GM15510 (cell line): Measurements from ENCODE around the gene GLG1.

Source experiments
- POLR2A ChIP-seq: IDR thresholded peaks from 3 replicates; pipeline ENCODE4 v1.6.1; 2011; ENCODE audit warnings: borderline replicate concordance; ENCODE audit not compliant: insufficient read length; ENCODE audit errors: extremely low read depth

Gene GLG1

DNA sequence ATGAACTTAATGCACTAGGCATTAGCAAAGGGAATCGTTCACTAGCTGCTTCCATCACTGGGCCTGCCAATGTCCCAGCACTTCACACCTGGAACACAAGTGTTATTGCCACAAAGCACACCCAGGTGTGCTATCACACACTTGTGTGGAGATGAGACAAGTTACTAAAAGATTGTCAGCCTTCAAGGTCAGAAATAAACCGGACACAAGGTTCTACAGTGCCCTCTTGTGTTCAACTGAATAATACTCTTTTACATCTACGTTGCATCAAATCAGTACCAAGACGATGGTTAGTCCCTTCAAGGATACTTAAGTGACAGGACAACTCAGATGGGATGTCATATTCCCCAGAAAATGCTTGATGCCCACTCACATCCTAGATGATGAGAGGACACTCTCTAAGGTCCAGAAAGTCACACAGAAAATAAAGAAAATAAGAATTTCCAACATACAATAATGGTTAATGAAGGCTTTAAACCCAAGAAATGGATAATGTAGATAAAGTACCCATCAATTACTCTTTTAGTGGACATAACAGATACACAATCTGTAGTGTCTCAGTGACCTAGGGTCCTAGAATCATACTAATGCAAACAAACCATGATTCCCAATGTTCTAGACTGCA lies 16.4 kb upstream of the GLG1 start:
- no peak for TF ChIP-seq POLR2A

DNA sequence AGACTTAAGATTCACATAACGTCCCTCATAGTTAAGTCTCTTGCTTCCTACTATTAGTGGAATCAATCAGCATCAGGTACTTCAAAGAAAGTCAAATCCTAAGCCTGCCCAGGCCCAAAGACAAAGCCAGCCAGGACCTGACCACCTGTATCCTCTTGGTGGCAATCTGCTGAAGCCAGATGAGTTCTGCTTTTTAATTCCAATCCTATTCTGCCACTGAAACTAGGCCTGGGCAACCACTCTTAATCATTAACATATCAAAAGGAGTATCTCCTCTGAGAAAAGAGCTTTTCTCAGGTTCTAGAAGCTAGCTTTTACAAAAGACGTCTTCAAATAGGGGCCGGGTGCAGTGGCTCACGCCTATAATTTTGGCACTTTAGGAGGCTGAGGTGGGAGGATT lies 15.1 kb upstream of the GLG1 start:
- TF ChIP-seq POLR2A: no peak

DNA sequence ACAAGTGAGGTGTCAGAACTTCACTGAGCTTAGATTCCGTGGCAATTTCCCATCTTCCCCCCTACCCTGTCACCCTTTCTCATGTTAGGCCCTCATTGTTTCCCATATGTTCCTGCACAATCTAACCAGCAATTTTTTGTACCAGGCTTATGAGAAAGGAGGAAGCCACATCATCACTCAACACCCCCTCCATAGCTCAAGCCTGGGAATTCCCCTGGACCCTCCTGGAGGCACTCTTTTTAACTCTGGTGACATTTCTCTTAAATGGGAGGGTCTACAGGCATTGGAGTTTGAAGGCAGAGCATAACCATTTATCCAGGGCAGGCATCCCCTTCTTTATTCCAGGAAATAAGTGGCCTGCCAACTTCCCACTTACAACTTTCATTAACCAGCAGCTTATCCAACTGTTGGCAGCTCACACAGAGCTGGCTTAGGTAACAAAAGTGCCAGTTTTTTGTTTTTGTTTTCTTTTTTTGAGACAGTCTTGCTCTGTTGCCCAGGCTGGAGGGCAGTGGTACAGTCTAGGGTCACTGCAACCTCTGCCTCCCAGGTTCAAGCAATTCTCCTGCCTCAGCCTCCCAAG lies 10.4 kb upstream of the GLG1 start:
- no peak for TF ChIP-seq POLR2A

DNA sequence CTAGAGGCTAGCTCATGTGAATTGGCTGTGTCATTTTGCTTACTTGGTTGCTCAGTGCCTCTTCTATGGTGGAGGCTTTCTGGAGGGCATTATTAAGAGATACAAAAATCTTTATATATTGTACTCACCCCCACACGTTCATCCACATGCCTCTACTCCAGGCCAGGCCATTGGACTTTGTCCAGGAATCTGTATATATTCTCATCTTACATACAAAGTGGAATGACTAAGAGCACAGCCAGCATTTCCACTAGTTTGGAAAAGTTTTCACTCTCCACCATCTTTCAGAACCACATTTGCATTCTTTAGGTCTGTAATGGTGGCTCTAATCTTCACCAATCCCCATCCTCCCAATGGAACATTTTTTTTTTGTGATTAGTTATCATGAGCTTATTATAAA lies 4.8 kb upstream of the GLG1 start:
- TF ChIP-seq POLR2A: no peak

DNA sequence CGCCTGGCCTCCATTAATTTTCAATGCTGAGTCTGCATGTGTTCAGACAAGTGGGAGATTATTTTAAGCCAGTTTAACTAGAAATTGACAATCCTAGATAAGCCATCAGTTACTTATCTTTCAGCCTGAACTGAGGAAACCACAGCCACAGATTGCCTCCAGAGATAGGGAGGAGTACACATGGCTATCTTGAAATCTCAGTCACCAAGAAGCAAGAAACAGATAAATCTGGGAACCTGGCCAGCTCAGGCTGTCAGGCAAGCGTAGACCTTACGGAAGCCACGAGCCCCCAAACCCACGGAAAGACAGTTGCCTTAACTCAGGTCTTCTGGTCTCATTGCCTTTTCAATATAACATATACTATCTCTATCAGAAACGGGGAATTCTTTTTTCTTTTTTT lies 2.0 kb upstream of the GLG1 start:
- TF ChIP-seq POLR2A: no peak

DNA sequence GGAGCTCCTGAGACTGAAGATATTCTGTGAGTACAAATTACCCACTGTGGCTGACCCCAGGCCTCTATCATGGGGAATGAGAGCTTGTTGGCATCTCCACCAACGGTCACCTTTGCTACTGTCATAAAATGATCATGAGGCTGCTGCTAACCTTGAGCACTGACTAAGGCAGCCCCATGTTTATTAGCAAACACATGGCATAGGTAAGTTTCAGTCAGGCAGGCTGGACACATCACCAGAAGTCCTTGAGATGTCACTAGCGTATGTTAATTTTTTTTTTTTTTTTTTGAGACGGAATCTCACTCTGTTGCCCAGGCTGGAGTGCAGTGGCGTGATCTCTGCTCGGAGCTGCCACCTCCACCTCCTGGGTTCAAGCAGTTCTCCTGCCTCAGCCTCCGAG lies 1.5 kb upstream of the GLG1 start:
- TF ChIP-seq POLR2A: no peak

DNA sequence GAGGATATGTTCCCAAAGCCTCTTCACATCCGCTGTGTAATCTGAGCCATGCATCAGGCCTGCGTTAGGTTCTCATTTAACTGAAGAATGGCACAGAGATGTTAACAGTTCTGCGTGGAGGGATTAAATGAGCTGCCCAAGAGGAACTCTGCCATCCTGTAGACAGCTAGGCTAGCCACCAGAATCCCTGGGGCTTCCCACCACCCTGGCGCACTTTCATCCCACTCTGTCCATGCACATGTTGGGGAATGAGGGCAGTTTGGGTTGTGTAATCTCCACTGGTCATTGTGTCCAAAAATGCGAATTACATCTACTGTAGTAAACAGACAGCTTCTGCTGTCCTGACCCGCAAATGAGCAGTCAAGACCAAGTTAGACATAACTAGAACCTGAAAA lies 1.0 kb upstream of the GLG1 start:
- no peak for TF ChIP-seq POLR2A

DNA sequence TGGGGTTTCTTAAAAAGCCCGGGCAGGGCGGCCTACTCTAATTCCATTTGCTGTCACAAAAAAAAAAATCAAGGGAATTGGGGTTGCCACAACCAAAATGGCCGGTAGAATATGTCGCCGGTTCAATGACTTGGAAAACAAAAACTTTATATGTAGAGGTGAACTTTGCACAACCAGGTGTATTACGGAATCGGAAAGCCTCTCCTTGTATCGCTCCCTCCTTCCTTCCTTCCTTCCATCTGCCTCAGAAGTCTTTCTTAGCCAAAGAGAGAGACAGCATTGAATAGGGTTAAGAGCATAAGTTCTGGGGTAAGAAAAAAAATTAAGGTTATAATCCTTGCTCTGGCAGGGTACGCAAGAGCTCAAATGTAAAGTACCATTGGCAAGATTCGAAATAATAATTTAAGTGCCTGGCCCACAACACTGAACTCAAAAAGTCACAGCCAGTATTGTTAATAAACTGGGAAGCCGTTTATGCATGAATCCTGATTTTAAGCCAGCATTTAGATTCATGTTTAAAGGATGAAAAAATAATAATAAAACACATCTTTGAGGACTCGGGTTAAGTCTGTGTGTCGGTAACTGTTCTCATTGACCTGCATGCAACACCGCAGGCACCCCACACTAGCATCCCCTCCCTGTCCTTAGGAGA lies 522 bp upstream of the GLG1 start:
- TF ChIP-seq POLR2A: no peak

DNA sequence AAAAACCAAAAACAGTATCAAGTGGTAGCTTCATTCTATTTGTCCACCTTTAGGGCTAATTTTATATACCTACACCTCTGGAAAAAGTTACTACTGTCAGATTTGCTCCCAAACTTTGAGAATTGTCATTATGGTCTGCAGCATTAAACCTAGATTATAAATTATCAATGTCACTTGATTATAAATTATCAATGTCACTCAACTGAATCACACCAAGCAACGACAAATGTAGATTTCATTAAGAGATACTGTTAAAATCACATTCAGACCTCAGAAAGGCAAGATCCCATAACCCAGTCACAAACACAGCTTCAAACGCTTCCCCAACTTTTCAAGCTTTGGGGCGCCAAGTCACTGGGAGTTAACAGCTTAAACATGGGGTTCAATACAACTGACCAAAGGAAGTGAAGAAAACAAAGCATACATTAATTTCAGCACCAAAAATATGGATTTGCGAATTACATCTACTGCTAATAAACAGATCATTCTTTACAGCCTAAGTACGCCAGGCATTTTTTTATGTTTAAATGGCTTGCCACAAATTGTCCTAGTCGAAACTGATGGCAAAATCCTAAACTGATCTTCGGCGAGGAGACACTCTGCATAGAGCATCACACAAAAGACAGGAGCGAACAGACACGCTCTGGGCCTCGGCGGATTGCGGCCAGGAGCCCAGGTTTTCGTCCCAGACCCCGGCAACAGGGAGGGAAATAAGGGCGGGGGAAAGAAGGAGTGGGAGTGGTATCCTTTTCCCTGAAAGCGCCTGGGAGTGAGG lies 981 bp downstream of the GLG1 start:
- TF ChIP-seq POLR2A: no peak

DNA sequence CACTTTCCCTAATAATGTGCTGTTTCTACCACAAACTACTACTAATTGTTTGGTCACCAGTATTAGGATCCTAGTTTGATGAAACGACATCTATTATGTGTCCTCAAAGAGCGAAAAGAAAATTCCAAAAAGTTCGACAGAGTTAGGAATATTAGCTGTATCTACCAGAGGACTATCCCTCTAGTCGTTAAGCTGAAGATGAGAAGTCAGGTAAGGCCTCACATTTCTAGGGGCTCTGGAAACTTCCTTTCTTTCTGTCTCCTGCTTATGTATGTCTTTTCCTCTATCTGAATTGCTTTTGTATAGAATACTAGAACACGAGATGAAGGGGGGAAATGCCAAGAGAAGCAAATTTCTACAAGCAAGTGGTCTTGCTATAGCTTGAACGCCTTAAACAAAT lies 1.6 kb downstream of the GLG1 start:
- no peak for TF ChIP-seq POLR2A

DNA sequence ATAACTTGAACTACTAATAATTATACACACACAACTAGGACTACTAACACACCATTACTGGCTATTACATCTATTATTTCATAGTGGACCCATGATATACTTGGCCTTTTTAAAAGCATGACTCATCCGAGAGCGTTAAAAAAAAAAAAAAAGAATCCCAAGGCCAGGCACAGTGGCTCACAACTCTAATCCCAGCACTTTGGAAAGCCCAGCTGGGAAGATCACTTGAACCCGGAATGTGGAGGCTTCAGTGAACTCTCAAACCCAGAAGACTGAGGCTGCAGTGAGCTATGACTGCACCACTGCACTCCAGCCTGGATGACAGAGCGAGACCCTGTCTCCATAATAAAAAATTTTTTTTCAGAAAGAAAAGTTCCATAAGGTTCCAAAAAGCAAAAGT lies 3.1 kb downstream of the GLG1 start:
- TF ChIP-seq POLR2A: no peak

DNA sequence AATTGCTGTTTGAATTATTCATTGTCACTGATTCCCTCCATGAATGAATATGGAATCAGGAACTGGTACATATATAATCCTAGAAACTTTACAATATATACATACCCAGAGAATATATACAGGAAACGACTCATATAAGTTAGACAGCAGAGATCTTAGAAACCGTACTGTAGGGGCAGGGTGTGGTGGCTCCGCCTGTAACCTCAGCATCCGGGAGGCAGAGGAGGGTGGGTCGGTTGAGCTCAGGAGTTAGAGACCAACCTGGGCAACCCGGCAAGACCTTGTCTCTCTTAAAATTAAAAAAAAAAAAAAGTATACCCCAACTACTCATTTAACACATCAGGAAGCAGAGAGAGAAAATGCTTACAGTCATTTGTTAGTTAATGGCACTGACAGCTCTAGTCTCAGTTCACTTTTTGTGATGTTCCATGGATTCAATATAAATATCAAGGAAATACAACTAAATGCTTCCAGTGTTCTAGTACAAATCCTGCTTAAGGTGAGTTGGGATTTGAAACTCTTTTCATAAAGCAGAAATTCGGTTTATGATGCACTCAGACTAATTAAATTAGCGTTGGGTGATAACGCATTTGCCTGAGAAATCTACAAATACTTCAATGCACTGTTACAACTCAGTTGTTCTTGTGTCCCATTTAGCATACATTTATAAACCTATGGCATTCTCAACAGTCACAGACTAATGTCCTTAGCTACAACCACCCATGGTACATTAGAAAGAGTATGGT lies 5.6 kb downstream of the GLG1 start:
- TF ChIP-seq POLR2A: no peak

DNA sequence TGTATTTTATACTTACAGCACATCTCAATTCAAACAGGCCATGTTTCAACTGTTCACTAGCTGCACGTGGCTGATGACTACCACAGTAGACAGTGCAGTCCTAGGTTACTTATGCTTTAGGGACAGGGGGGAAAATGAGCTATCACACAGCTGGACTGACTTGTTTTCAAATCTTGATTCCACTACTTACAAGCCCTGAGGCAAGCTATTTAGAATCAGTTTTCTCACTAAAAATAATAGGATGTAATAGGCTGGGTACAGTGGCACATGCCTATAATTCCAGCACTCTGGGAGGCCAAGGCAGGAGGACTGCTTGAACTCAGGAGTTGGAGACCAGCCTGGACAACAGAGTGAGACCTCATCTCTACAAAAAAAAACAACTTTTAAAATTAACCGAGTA lies 10.3 kb downstream of the GLG1 start:
- no peak for TF ChIP-seq POLR2A

DNA sequence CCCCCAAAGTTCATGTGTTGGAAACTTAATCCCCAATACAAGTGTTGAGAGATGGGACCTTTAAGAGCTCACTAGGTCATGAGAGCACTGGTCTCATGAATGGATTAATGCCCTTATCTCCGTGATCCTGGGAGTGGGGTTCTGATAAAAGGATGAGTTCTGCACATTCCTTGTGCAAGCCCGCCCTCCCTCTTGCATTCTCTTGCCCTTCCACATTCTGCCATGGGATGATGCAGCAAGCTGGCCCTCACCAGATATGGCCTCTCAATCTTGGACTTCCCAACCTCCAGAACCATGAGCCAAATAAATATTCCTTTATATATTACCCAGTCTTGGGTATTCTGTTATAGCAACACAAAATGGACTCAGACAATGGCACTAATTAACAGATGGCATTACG lies 14.1 kb downstream of the GLG1 start:
- no peak for TF ChIP-seq POLR2A

DNA sequence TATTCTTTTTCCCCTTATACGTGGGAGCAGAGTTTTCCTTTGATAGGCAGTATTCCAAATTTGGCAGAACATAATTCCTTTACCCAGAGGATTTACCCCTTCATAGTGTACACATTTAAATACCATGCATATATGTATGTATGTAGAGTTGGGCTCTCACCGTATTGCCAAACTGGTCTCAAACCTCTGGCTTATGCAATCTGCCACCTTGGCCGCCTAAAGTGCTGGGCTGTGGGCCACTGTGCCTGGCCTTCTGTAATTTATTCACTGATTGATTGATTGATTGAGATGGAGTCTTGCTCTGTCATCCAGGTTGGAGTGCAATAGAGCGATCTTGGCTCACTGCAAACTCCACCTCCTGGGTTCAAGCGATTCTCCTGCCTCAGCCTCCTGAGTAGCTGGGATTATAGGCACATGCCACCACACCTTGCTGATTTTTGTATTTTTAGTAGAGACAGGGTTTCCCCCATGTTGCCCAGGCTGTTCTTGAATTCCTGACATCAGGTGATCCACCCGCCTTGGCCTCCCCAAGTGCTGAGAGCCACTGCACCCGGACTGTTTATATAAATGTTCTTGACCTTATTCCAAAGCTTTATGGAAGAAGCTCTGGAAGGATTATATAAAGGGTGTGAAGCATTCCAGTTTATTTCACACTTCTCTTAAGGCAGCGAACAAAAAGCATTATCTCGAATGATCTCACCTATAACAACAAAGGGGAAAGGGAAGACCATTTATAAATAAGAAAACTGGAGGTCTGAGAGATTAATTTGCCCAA lies 14.9 kb downstream of the GLG1 start:
- TF ChIP-seq POLR2A: no peak

DNA sequence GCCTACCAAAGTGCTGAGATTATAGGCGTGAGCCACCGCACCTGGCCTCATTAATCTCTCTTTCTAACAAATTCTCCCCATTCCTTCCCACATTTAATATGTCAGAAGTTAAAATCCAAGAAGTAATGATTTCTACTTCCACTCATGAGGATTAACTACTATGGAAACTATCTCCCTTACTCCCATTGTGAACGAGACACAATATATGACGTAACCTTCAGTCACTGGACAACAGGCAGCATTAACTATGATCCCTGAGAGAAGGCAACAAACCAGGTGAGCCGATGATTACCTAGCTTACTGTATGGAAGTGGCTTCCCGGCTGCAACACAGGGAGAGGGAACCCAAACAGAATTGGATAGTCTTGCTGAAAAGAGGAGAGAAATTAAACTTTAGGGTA lies 20.0 kb downstream of the GLG1 start:
- TF ChIP-seq POLR2A: no peak
